NCI-H524 (cell line): Measurements from ENCODE around the gene LONP2.
A peak's percentile ranks its signal among the peaks of the same experiment; 100 is the strongest.
"Not testable (repeated sequence)": the region's sequence is repeated elsewhere in the genome, so short reads cannot be mapped to it uniquely, and the experiment has no call there.

Experiments
- DNase-seq, 2 experiments: peaks; one replicate each; lab custom pipeline; 2025; lab: John Stamatoyannopoulos, UW

Gene LONP2

GRCh38 chr16:48340054-48340453, 96.0 kb downstream of the LONP2 start:
- no peak for DNase-seq

- DNase-seq: no peak
Observed at GRCh38 chr16:48342591-48342990, 98.5 kb downstream of the LONP2 start.

- peak in 1 of 2 experiments; percentile 18 for DNase-seq
Observed at GRCh38 chr16:48347191-48347865, 103.2 kb downstream of the LONP2 start.

GRCh38 chr16:48347980-48348379, 103.9 kb downstream of the LONP2 start:
- DNase-seq: peak; percentile 81 to 89

GRCh38 chr16:48350736-48351135, 106.6 kb downstream of the LONP2 start:
- no peak for DNase-seq

GRCh38 chr16:48352648-48353390, 108.7 kb downstream of the LONP2 start:
- no peak for DNase-seq

- peak; percentile 32 to 76 for DNase-seq
Observed at GRCh38 chr16:48353565-48354163, 109.6 kb downstream of the LONP2 start.

- DNase-seq: not testable (repeated sequence)
Observed at GRCh38 chr16:48354385-48354784, 110.3 kb downstream of the LONP2 start.

- no peak for DNase-seq
Observed at GRCh38 chr16:48354877-48355855, 111.1 kb downstream of the LONP2 start.

GRCh38 chr16:48356633-48357376, 112.7 kb downstream of the LONP2 start:
- no peak for DNase-seq

GRCh38 chr16:48358419-48358818, 114.3 kb downstream of the LONP2 start:
- peak in 1 of 2 experiments; percentile 13 for DNase-seq

GRCh38 chr16:48359983-48360382, 115.9 kb downstream of the LONP2 start:
- DNase-seq: no peak

- no peak for DNase-seq
Observed at GRCh38 chr16:48361012-48361411, 116.9 kb downstream of the LONP2 start.

GRCh38 chr16:48361540-48362144, 117.5 kb downstream of the LONP2 start:
- DNase-seq: no peak

GRCh38 chr16:48365025-48365600, 121.0 kb downstream of the LONP2 start:
- no peak for DNase-seq

GRCh38 chr16:48365601-48366164, 121.6 kb downstream of the LONP2 start:
- DNase-seq: no peak

GRCh38 chr16:48366165-48367093, 122.3 kb downstream of the LONP2 start:
- no peak for DNase-seq

- no peak for DNase-seq
Observed at GRCh38 chr16:48367441-48368049, 123.4 kb downstream of the LONP2 start.
